T47D (cell line): ENCODE data around the gene ZNF497.
"Not testable (repeated sequence)": the region's sequence is repeated elsewhere in the genome, so short reads cannot be mapped to it uniquely, and the experiment has no call there.

Source experiments
- DNase-seq, 2 experiments: peaks; one replicate each; pipeline versions ENCODE4 v3.0.0 to v3.0.0-alpha.2; 2011 to 2012; ENCODE audit warnings: low read depth in 1 of 2, low spot score in 1 of 2
- JUND ChIP-seq: IDR thresholded peaks from 2 replicates; pipeline ENCODE4 v1.6.1; 2012; ENCODE audit warnings: low read depth
- in situ Hi-C: cut with HindIII; loops from 2 replicates; pipeline ENCODE4 v1.10.0; 2016; ENCODE audit warnings: low sequenced_read_pairs, low pct_unique_long_range_greater_than_20kb

The ZNF497 gene

DNA sequence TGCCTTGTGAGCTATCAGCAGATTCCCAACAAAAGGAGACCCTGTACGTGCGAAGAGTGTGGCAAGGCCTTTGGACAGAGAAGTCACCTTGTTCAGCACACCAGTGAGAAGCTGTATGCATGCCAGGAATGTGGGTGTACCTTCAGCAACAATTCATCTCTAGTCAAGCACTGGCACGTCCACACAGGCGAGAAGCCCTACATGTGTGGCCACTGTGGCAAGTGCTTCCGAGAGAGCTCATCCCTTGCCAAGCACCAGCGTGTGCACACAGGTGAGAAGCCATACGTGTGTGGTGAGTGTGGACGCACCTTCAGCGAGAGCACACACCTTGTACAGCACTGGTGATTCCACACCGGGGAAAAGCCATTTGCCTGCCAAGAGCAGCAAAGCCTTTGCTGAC lies 43.3 kb downstream of the ZNF497 start:
- no peak for TF ChIP-seq JUND
- in situ Hi-C loops = no loop called here
- DNase-seq = no peak

DNA sequence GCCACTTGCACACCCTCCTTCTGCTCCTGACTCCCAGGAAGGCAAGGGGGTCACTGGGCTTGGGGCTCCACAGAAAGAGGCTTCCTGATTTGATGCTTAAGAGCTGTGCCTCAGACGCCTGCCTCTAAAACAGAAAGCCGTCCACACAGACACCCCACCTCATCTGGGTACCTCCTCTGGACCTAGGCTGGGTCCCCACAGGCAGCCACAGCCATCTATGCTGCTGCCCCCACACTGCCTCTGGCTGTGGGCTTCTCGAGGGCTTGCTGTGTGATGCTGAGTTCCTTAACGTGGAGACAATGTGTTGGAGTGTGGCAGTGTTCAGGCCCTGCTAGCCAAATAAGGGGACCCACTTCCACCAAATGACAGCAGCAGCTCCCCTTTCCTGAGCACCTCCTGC lies 44.3 kb downstream of the ZNF497 start:
- DNase-seq = no peak
- no peak for TF ChIP-seq JUND
- in situ Hi-C loops = no loop called here

DNA sequence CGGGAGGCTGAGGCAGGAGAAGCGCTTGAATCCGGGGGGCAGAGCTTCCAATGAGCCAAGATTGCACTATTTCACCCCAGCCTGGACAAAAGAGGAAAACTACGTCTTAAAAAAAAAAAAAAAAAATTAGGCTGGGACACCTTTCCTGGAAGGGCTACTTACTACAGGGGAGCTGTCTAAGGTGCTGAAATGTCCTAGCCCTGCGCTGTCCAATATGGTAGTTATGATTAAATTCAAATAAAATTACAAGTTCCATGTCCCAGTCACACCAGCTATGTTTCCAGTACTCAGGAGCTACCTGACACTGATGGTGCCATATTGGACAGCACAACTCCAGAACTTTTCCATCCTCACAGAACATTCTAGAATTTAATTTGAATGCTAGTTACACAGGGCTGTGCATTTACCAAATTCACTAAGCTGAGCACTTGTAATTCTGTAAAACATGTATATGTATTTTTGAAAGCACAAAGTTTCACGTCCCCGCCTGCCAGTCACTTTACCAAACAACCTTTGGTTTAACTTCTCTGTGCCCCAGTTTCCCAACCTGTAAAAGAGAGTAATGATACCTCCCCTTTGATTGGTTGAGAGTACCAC lies 45.0 kb downstream of the ZNF497 start:
- no peak for TF ChIP-seq JUND
- peak in 1 of 2 experiments; percentile 67 for DNase-seq
- in situ Hi-C loops = no loop called here

DNA sequence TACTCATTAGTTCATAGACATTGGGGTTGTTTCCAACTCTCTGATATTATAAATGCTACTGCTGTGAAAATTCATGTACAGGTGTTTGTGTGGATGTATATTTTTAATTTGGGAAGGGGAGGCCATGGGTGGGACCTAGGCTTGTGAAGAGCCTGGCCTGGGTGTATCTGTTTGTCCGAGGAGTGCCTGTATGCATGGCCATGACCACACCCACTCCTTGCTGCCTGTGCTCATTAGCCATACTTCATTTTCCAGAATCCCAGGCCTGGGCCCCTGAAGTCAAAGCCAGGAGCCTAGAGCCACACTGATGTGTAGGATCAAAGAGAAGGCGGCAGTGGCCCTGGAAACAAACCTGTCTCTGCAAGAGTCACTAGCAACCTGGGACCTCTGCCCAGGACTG lies 47.0 kb downstream of the ZNF497 start:
- no peak for DNase-seq
- in situ Hi-C loops = no loop called here
- TF ChIP-seq JUND = no peak

DNA sequence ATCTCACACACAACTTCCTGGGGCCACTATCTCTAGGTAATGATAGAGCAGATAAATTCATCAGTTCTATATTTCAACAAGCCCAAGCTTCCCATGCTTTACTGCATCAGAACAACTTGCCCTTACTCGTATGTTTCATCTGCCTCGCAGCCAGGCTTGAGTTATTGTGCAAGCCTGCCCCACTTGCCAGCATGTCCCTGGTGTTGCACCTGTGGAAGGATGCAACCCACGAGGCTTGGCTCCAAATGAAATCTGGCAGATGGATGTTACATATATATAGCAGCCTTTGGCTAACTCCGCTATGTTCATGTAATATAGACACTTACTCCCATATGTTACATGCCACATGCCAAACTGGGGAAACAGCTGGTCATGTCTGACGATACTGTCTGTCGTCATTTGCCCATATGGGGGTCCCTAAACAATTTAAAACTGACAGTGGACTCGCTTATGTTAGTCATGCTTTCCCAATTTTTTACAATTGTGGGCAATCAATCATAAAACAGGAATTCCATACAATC lies 51.1 kb downstream of the ZNF497 start:
- in situ Hi-C loops = no loop called here
- no peak for TF ChIP-seq JUND
- DNase-seq = no peak

DNA sequence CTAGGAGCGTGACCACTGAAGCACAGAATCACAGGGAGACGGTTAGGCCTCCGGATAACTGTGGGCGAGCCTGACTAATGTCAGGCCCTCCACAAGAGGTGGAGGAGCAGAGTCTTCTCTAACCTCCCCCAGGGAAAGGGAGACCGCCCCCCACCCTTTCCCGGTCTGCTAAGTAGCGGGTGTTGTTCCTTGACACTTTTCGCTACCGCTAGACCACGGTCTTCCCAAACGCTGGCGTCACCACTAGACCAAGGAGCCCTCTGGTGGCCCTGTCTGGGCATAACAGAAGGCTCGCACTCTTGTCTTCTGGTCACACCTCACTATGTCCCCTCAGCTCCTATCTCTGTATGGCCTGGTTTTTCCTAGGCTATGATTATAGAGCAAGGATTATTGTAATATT lies 51.9 kb downstream of the ZNF497 start:
- in situ Hi-C loops = not testable (repeated sequence)
- DNase-seq = peak in 1 of 2 experiments; percentile 46

DNA sequence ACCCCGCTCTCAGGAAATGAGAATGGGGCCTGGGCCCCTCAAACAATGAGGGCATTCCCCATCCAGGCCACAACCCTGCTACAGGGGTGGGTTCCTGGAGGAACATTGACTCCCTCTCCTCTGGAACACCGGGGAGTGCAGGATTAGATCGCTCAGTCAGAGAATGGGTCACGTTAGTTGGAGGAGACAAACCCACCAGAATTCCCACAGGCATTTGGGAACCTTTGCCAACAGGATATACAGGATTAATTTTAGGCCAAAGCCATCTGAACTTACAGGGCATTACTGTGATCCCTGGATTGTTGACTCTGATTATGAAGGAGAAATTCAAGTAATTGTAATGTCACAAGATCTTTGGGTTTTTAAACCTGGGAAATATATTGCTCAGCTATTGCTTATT lies 54.8 kb downstream of the ZNF497 start:
- in situ Hi-C loops = no loop called here
- no peak for TF ChIP-seq JUND
- no peak for DNase-seq

DNA sequence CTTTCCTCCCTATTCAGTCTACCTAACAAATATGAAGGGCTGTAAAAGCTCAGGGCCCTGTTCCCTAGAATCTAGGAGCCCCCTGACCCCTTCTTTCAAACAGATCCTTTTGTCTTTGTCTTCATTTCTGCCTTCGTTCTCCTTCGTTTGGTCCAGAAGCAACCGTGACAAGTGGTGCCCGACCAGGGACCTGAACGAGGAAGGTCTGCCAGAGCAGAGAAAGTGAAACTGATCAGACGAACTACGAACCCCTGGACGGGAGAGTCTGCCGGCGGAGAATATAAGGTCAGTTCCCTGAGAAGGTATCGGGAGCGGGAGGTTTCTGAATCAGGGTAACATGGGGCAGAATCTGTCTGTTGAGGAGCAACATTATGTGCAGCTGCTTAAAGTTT lies 56.6 kb downstream of the ZNF497 start:
- no peak for DNase-seq
- TF ChIP-seq JUND = no peak
- in situ Hi-C loops = no loop called here

DNA sequence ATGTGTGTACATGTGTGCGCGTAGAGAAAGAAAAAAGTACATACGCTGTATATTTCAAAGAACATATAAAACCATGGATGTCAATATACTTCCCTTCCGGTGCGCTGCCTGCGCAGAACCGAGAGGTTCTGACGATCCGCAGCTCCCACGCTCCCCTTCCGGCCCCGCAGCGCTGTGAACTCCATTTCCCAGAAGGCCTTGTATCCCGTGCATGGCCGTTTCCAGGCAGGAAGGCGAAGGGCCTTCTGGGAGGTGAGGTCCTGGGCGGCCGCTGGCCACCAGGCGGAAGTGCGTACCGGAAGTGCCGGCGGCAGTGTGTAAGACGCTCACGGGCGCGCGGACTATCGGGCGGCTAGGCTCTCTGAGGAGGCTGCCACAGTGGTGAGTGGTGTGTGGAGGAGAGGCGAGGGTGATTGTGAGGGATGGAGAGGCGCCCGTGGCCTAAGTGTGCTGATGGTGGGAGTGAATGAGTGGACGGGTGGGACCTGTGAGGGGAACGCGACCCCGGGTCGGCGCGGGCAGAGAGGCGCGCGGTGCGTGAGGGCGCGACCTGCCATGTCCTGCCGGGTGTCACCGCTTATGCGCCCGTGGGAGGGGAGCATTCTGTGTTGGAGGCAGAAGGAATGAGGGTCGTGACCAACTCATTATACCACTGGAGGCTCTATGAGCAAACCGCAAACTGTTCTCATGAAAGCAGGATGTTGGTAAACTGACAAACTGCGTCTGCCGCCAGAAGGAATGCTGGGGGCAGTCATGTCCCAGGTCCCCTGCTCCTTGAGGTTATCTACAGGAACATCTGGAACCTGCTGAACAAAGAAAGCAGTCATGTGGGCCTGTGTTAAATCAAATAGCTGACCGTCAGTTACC lies 57.3 kb downstream of the ZNF497 start, which contains the start of gene ERVK3-1:
TSS of gene ERVK3-1 (plus strand) at position 313 of the 867 bp plus-strand sequence. CDS start 6,792 bp downstream, outside the sequence.
- TF ChIP-seq JUND = no peak
- peak; percentile 84 to 95 for DNase-seq
- in situ Hi-C loops = no loop called here

DNA sequence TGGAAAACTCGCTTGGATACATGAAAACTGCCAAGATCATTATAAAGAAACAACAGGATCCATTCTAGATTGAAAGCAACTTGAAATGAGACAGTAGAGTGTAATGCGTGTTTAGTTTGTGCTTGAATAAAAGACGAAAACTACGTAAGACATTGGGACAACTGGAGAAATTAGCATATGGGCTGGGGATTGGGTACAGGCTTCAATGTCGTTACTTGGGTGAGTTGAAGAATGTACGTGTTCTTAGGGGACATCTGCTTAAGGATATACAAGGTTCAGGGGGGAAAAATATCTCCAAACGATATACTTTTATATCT lies 57.8 kb downstream of the ZNF497 start:
- no peak for TF ChIP-seq JUND
- no peak for DNase-seq
- in situ Hi-C loops = no loop called here
